ENCODE data around the gene LZTR1.

The LZTR1 gene

DNA sequence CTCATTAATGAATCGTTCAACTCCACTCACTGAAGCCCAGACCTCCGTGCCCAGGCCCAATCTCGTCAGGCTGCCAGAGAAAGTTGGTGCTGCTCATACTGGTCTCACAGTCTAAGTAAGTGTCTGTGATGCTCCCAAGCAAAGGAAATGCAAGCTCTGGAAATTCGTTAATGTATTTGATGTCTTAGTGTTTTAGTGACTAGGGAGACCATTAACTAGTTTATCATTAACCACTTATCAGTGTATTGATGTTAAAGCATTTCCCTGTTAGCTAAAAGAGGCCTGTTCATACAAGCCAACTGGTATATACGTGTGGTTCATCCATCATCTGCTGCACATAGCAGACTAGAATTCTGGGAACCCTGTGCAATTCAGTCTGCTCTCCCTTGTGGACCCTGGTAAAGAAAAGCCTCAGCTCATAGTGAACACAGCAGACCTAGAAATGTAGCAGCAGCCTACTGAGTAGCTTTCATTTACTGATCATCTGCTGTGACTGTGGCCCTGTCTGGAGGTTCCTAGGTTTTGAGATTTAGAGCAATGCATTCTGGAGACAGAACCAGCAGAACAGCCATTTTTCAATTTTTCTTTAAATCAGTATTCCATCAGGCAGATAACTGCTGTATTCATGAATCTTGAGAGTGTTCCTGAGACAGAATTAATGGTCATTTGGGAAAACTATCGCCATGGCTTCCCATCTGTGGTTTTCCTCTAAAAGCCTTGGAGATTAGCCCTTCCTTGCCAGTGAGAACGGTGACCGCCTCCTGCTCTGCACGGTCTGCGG is 30.8 kb upstream of the LZTR1 start:
- H3K4me1 ChIP-seq (ENCODE audit: control insufficient read depth, insufficient read depth, low read length, poor library complexity, severe bottlenecking), result no peaks in the 10 kb centered on the region
- H3K9me3 ChIP-seq (ENCODE audit: control insufficient read depth, low read length), result no peaks in the 10 kb centered on the region
- H3K36me3 ChIP-seq (ENCODE audit: control insufficient read depth, insufficient read depth, low read length), result peaks cover 28% of the 10 kb centered on the region
- no peaks in the 10 kb centered on the region for H3K27me3 ChIP-seq (replicated peaks; ENCODE audit: control insufficient read depth, insufficient read depth, low read length, poor library complexity, severe bottlenecking)
- H3K27ac ChIP-seq (ENCODE audit: insufficient read depth, low read length, poor library complexity, severe bottlenecking), result no peak overlapping the region
- no peak overlapping the region for H3K4me3 ChIP-seq (ENCODE audit: insufficient read depth, low read depth, low read length, poor library complexity, severe bottlenecking)
- no peak for DNase-seq

DNA sequence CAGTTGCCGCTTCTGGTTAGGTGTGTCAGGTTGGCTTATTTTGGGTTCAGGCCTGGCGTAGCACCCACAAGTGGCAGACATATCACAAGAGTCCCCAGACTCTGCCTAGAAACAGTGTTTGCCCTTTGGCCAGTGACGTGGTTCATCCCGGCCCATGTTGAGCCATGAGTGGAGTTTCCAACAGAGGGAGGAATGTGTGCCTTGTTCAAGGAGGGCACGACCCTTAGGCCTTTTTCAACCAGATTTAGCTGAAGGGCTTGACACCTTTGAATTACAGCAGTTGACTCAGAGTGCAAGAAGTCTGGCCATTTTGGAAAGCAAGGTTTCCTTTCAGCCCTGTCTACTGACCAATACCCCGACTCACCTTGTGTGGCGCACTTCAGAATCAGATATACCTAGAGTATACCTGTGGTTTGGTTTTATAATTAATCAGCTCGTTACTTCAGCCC is 30.1 kb upstream of the LZTR1 start:
- DNase-seq, result no peak
- no peak overlapping the region for H3K27ac ChIP-seq (ENCODE audit: insufficient read depth, low read length, poor library complexity, severe bottlenecking)
- H3K9me3 ChIP-seq (ENCODE audit: control insufficient read depth, low read length), result no peaks in the 10 kb centered on the region
- H3K27me3 ChIP-seq (replicated peaks; ENCODE audit: control insufficient read depth, insufficient read depth, low read length, poor library complexity, severe bottlenecking), result peaks cover 4% of the 10 kb centered on the region
- peaks cover 28% of the 10 kb centered on the region for H3K36me3 ChIP-seq (ENCODE audit: control insufficient read depth, insufficient read depth, low read length)
- H3K4me1 ChIP-seq (ENCODE audit: control insufficient read depth, insufficient read depth, low read length, poor library complexity, severe bottlenecking), result peaks cover 4% of the 10 kb centered on the region
- H3K4me3 ChIP-seq (ENCODE audit: insufficient read depth, low read depth, low read length, poor library complexity, severe bottlenecking), result no peak overlapping the region

DNA sequence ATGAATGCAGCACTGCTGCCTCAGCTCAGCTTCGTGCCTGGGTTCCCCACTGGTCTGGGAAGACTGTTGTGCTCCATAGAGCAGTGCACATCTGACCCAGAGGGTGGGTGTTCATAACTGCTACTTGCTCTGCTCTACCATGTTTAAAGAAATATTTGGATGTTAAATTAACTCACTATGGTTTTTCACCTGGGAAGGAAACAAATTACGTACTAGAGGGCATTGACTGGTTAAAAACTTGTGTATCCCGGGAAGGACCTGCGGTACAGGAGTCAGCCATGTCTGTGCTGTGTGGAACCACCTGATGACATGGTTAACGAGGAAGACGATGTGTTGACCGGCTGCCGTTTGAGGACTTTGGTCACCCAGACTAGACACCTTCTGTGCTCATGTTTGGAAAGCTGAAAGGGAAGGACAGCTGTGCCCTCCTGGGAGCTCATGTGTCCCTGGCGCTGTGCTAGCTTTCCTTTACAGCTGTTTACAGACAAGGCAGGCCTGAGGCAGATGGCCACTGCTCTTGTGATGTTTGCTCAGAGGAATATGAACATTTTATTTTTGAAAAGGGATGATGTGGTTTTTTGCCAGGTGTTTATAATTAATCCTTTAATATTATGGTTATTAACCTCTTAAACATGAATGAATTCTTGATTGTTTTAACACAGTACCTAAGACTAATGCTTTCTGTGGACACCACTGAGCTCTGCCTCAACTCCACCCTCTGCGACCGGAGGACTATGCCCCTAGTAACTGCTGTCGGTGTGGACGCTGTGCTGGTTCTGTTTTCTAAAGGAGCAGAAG is 29.4 kb upstream of the LZTR1 start:
- H3K9me3 ChIP-seq (ENCODE audit: control insufficient read depth, low read length), result no peaks in the 10 kb centered on the region
- H3K27me3 ChIP-seq (replicated peaks; ENCODE audit: control insufficient read depth, insufficient read depth, low read length, poor library complexity, severe bottlenecking), result peaks cover 10% of the 10 kb centered on the region
- no peak overlapping the region for H3K4me3 ChIP-seq (ENCODE audit: insufficient read depth, low read depth, low read length, poor library complexity, severe bottlenecking)
- no peak overlapping the region for H3K27ac ChIP-seq (ENCODE audit: insufficient read depth, low read length, poor library complexity, severe bottlenecking)
- H3K4me1 ChIP-seq (ENCODE audit: control insufficient read depth, insufficient read depth, low read length, poor library complexity, severe bottlenecking), result peaks cover 12% of the 10 kb centered on the region
- DNase-seq, result no peak
- peaks cover 28% of the 10 kb centered on the region for H3K36me3 ChIP-seq (ENCODE audit: control insufficient read depth, insufficient read depth, low read length)

DNA sequence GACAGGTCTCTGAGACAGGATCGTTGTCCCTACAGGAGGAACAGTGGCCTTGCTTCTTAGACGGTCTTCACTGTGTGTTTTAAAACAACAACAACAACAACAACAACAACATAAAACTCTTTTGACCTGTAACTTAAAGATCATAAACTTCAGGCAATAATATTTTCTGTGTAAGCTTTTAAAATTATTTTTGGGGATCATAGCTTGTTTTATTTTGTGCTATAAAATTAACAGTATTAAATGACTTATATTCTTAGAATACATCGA is 28.8 kb upstream of the LZTR1 start:
- no peaks in the 10 kb centered on the region for H3K9me3 ChIP-seq (ENCODE audit: control insufficient read depth, low read length)
- H3K4me3 ChIP-seq (ENCODE audit: insufficient read depth, low read depth, low read length, poor library complexity, severe bottlenecking), result no peak overlapping the region
- no peak overlapping the region for H3K27ac ChIP-seq (ENCODE audit: insufficient read depth, low read length, poor library complexity, severe bottlenecking)
- H3K4me1 ChIP-seq (ENCODE audit: control insufficient read depth, insufficient read depth, low read length, poor library complexity, severe bottlenecking), result peaks cover 15% of the 10 kb centered on the region
- peaks cover 10% of the 10 kb centered on the region for H3K27me3 ChIP-seq (replicated peaks; ENCODE audit: control insufficient read depth, insufficient read depth, low read length, poor library complexity, severe bottlenecking)
- peaks cover 28% of the 10 kb centered on the region for H3K36me3 ChIP-seq (ENCODE audit: control insufficient read depth, insufficient read depth, low read length)
- no peak for DNase-seq

DNA sequence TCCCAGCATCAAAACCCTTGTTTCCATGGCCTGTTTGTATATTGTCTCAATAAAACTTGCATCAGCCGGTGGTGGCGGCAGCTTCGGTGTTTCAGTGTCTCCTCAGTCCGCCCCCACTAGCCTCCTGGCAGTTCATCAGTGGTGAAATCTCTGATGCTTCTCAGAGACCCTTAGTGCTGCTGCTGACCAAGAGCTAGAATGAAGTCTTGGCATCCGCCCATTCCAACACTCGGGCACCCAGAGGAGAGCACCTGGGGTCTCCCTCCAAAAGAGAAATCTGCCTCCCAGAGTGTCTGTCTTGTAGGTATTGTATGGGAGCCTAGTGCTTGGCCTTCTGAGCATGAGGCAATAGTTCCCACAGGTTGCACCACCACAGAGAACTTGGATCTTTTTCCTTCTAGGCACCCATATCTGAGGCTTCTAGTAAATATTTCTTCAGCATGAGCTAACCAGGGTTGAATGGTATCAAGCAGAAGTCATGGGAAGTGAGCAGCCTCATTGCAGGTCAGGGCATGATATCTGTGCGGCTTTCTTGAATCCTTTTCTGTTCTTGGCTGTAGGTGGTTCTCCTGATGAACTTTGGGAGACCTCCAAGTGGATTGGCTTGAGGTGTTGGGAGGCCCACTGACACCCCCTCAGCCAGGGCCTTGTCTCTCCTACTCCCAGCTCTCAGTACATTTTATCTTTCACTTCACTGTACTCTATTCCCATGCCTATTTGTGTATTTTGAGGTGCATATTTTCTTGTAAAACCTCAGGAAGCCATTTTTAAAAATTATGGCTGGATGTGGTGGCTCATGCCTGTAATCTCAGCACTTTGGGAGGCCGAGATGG is 28.2 kb upstream of the LZTR1 start:
- H3K9me3 ChIP-seq (ENCODE audit: control insufficient read depth, low read length), result no peaks in the 10 kb centered on the region
- peaks cover 28% of the 10 kb centered on the region for H3K36me3 ChIP-seq (ENCODE audit: control insufficient read depth, insufficient read depth, low read length)
- no peak for DNase-seq

DNA sequence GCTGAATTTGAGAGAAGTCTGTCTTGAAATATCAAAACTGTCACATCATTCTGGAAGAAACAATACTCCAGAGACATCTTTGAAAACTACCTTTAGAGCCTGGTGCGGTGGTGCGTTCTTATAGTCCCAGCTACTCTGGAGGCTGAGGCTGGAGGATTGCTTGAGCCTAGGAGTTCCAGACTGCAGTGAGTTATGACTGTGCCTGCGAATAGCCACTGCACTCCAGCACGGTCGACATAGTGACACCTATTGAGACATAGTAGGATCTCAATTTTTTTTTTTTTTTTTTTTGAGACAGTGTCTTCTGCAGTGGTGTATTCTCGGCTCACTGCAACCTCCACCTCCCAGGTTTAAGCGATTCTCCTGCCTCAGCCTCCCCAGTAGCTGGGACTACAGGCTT is 26.5 kb upstream of the LZTR1 start:
- no peak overlapping the region for H3K4me3 ChIP-seq (ENCODE audit: insufficient read depth, low read depth, low read length, poor library complexity, severe bottlenecking)
- peaks cover 10% of the 10 kb centered on the region for H3K27me3 ChIP-seq (replicated peaks; ENCODE audit: control insufficient read depth, insufficient read depth, low read length, poor library complexity, severe bottlenecking)
- H3K9me3 ChIP-seq (ENCODE audit: control insufficient read depth, low read length), result no peaks in the 10 kb centered on the region
- H3K27ac ChIP-seq (ENCODE audit: insufficient read depth, low read length, poor library complexity, severe bottlenecking), result no peak overlapping the region
- peaks cover 18% of the 10 kb centered on the region for H3K36me3 ChIP-seq (ENCODE audit: control insufficient read depth, insufficient read depth, low read length)
- peaks cover 15% of the 10 kb centered on the region for H3K4me1 ChIP-seq (ENCODE audit: control insufficient read depth, insufficient read depth, low read length, poor library complexity, severe bottlenecking)
- no peak for DNase-seq

More for the DNA sequence above, 28.2 kb upstream of the LZTR1 start:
- H3K27me3 ChIP-seq (replicated peaks; ENCODE audit: control insufficient read depth, insufficient read depth, low read length, poor library complexity, severe bottlenecking), result peaks cover 10% of the 10 kb centered on the region
- H3K4me1 ChIP-seq (ENCODE audit: control insufficient read depth, insufficient read depth, low read length, poor library complexity, severe bottlenecking), result peaks cover 15% of the 10 kb centered on the region
- H3K4me3 ChIP-seq (ENCODE audit: insufficient read depth, low read depth, low read length, poor library complexity, severe bottlenecking), result no peak overlapping the region
- no peak overlapping the region for H3K27ac ChIP-seq (ENCODE audit: insufficient read depth, low read length, poor library complexity, severe bottlenecking)

DNA sequence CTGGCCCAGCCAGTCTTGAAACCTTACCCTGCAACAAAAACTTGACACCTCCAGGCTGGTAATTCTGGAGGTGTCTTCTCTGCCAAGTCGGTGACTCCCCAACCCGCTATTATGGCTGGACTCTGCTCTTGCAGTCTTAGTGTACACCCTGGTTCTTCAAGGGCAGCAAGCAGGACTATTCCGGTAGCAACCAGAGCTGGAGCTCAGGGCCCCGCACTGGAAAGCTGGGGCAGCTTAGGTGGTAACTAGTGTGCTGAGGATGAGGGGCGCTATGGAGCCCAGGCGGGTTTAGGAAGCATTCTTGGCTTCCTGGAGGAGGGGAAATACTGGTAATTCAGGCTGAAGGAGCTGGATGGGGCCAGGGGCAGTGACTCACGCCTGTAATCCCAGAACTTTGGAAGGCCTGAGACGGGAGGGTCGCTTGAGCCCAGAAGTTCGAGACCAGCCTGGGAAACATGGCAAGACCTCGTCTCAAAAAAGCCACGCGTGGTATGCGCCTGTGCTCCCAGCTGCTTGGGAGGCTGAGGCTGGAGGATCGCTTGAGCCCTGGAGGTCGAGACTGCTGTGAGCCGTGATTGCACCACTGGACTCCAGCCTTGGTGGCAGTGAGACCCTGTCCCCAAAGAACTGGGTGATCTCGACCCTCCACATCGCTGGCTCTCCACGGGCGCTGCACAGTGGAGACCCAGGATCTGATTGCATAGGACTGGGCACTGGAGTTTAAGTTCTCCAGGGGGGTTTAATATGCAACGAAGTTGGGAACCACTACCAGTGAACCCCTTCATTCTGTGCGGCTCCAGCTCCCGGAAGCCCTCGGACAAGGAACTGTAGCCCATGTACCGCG is 25.6 kb upstream of the LZTR1 start:
- DNase-seq, result no peak
- Histone ChIP-seq H3K4me1 (ENCODE audit: control insufficient read depth, insufficient read depth, low read length, poor library complexity, severe bottlenecking) (peaks cover 15% of the 10 kb centered on the region), H3K27me3 (replicated peaks; ENCODE audit: control insufficient read depth, insufficient read depth, low read length, poor library complexity, severe bottlenecking) (peaks cover 10% of the 10 kb centered on the region), H3K27ac (ENCODE audit: insufficient read depth, low read length, poor library complexity, severe bottlenecking) (no peak overlapping the region), H3K9me3 (ENCODE audit: control insufficient read depth, low read length) (no peaks in the 10 kb centered on the region), H3K36me3 (ENCODE audit: control insufficient read depth, insufficient read depth, low read length) (peaks cover 9% of the 10 kb centered on the region), H3K4me3 (ENCODE audit: insufficient read depth, low read depth, low read length, poor library complexity, severe bottlenecking) (peak overlapping the region; percentile 43)

DNA sequence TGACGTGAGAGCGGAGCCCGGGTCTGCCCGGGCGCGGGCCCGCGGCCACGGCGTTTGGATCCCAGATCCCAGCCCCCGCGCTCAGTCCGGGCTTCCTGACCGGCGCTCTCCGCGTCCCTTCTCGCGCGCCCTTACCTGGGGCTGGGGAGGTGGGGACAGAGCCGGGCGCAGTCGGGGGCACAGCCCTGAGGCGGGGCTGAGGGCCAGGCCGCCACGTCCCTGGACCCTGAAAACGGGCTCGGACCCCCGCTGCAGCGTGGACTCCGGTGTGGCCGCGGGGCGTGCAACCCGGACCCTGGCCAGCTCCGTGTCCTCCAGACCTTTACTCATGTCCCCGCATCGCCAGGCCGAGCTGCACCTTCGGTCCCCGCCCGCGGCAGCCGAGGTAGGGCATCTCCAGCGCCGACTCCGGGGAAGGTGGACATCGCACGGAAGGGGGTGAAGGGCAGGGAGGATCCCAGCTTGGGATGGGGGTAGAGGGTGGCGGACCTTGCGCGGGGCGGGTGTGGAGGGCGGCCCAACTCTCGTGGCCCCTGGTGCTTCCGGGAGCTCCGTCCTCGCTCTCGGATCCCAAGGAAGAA is 24.9 kb upstream of the LZTR1 start:
- peaks cover 15% of the 10 kb centered on the region for H3K4me1 ChIP-seq (ENCODE audit: control insufficient read depth, insufficient read depth, low read length, poor library complexity, severe bottlenecking)
- peak overlapping the region; percentile 43 for H3K4me3 ChIP-seq (ENCODE audit: insufficient read depth, low read depth, low read length, poor library complexity, severe bottlenecking)
- H3K27me3 ChIP-seq (replicated peaks; ENCODE audit: control insufficient read depth, insufficient read depth, low read length, poor library complexity, severe bottlenecking), result peaks cover 10% of the 10 kb centered on the region
- H3K9me3 ChIP-seq (ENCODE audit: control insufficient read depth, low read length), result no peaks in the 10 kb centered on the region
- no peak for DNase-seq
- H3K27ac ChIP-seq (ENCODE audit: insufficient read depth, low read length, poor library complexity, severe bottlenecking), result no peak overlapping the region
- H3K36me3 ChIP-seq (ENCODE audit: control insufficient read depth, insufficient read depth, low read length), result peaks cover 6% of the 10 kb centered on the region
